Cardiac fibroblast (primary cell): ENCODE data around the gene KCNJ8.
"Not testable (repeated sequence)": the region's sequence is repeated elsewhere in the genome, so short reads cannot be mapped to it uniquely, and the experiment has no call there.

ENCODE experiments used
- DNase-seq, 2 donors: peaks; one replicate each; pipeline versions ENCODE4 v3.0.0 to v3.0.0-alpha.2; 2010; ENCODE audit warnings: low read depth in 2 of 2
- H3K4me3 ChIP-seq, 2 donors: replicated peaks in 1 of 2; 1 replicate in 1 of 2; 2 replicates in 1 of 2; pipeline ENCODE4 v1.5.1; 2011; ENCODE audit warnings: low read depth in 2 of 2, low read length in 2 of 2, mild to moderate bottlenecking in 2 of 2, moderate library complexity in 1 of 2
- TF ChIP-seq, protein P1 (sequence below): IDR thresholded peaks from one replicate; pipeline ENCODE4 v1.5.1; 2011; ENCODE audit warnings: low read depth, mild to moderate bottlenecking, low read length, inconsistent platforms

KCNJ8 gene

GRCh38 chr12:21786041-21786531 is 11.6 kb upstream of the KCNJ8 start:
- TF ChIP-seq, protein P1, sequence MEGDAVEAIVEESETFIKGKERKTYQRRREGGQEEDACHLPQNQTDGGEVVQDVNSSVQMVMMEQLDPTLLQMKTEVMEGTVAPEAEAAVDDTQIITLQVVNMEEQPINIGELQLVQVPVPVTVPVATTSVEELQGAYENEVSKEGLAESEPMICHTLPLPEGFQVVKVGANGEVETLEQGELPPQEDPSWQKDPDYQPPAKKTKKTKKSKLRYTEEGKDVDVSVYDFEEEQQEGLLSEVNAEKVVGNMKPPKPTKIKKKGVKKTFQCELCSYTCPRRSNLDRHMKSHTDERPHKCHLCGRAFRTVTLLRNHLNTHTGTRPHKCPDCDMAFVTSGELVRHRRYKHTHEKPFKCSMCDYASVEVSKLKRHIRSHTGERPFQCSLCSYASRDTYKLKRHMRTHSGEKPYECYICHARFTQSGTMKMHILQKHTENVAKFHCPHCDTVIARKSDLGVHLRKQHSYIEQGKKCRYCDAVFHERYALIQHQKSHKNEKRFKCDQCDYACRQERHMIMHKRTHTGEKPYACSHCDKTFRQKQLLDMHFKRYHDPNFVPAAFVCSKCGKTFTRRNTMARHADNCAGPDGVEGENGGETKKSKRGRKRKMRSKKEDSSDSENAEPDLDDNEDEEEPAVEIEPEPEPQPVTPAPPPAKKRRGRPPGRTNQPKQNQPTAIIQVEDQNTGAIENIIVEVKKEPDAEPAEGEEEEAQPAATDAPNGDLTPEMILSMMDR, result no peak
- DNase-seq, result no peak
- no peak overlapping the region for H3K4me3 ChIP-seq

DNA sequence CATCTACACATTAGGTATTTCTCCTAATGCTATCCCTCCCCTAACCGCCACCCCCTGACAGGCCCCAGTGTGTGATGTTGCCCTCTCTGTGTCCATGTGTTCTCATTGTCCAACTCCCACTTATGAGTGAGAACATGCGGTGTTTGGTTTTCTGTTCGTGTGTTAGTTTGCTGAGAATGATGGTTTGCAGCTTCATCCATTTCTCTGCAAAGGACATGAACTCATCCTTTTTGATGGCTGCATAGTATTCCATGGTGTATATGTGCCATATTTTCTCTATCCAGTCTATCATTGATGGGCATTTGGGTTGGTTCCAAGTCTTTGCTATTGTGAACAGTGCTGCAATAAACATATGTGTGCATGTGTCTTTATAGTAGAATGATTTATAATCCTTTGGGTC is 8.2 kb upstream of the KCNJ8 start:
- DNase-seq, H3K4me3 ChIP-seq: not testable (repeated sequence)

- TF ChIP-seq, protein P1, result no peak
- no peak for DNase-seq
- H3K4me3 ChIP-seq, result no peak overlapping the region
Observed at GRCh38 chr12:21780786-21781185, 6.3 kb upstream of the KCNJ8 start.

DNA sequence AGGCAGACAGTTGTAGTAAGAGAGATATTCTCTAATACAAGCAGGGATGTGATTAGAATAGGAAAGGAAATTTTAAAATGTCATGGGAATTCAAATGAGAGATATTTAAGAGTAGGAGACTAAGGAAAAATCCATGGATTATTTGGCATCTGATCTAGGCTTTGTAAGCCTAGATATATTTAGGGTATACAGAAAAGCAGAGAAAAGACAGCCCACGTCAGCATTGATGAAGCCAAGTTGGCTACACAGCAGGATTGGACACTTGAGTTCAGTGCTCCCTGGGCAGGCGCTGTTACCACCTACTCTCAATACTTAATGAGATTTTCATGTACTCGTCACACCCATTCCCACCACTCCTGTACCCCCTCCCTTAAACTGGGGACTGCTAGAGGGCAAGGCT is 1.7 kb upstream of the KCNJ8 start:
- no peak for DNase-seq
- no peak overlapping the region for H3K4me3 ChIP-seq
- TF ChIP-seq, protein P1, result no peak

GRCh38 chr12:21775133-21775820 is 771 bp upstream of the KCNJ8 start:
- TF ChIP-seq, protein P1, result no peak
- DNase-seq, result no peak
- peak overlapping the region in 1 of 2 donors; percentile 59 for H3K4me3 ChIP-seq

- TF ChIP-seq, protein P1, result no peak
- DNase-seq, result peak in 1 of 2 donors; percentile 32
- peak overlapping the region in 1 of 2 donors; percentile 59 for H3K4me3 ChIP-seq
Observed at GRCh38 chr12:21773806-21774205, 700 bp downstream of the KCNJ8 start.

- DNase-seq, result peak; percentile 5 to 63
- TF ChIP-seq, protein P1, result peak; percentile 34
- H3K4me3 ChIP-seq, result peak overlapping the region in 1 of 2 donors; percentile 59
Observed at GRCh38 chr12:21773263-21773741, 1.2 kb downstream of the KCNJ8 start.
